OCI-LY7 (cell line): ENCODE results near the gene SLC35F1. TPM values are rescaled to one million over a fixed set of nuclear protein-coding genes. Genes with fewer than 3 reads are reported as not detected.

Experiments used
- BruUV-seq: library from RNA; stranded (reverse); fragments of 400-500 nt; replicated peaks from 2 replicates; lab custom pipeline; 2021; lab: Mats Ljungman, UMichigan
- CTCF ChIA-PET: fragments of 300-600 bp; sonication (Branson Sonifier 250); formaldehyde crosslinking; loops from one replicate; lab custom pipeline; 2022; ENCODE audit warnings: antibody characterized with exemption; ENCODE audit not compliant: unreplicated experiment; lab: Charles Lee
- POLR2A ChIA-PET: fragments of 300-600 bp; sonication (Branson Sonifier 250); formaldehyde crosslinking; loops from one replicate; lab custom pipeline; 2022; ENCODE audit warnings: antibody characterized with exemption; lab: Charles Lee
- DNase-seq: peaks from one replicate; pipeline ENCODE4 v3.0.0-alpha.2; 2015; ENCODE audit warnings: low spot score
- H2AFZ ChIP-seq: fragments of 200-600 bp; sonication (generic), shearing (Covaris generic); 2 replicates; pipeline ENCODE4 v1.6.1; 2014; ENCODE audit warnings: mild to moderate bottlenecking, antibody characterized with exemption, low read length, moderate library complexity
- H3K27ac ChIP-seq: fragments of 200-600 bp; sonication (generic); 2 replicates; pipeline ENCODE4 v1.5.1; 2014; ENCODE audit warnings: mixed run types, low read depth, mild to moderate bottlenecking, moderate library complexity, low read length, inconsistent platforms; ENCODE audit not compliant: poor library complexity, severe bottlenecking
- H3K36me3 ChIP-seq: fragments of 200-600 bp; sonication (generic); 2 replicates; pipeline ENCODE4 v1.6.1; 2014; ENCODE audit warnings: mild to moderate bottlenecking, antibody characterized with exemption, low read length, moderate library complexity, mixed read lengths; ENCODE audit not compliant: insufficient read depth
- H3K4me1 ChIP-seq: fragments of 200-600 bp; sonication (generic); 2 replicates; pipeline ENCODE4 v1.5.1; 2014; ENCODE audit warnings: mild to moderate bottlenecking, low read length; ENCODE audit not compliant: insufficient read depth, poor library complexity, severe bottlenecking
- H3K4me2 ChIP-seq: fragments of 200-600 bp; sonication (generic); 2 replicates; pipeline ENCODE4 v1.6.1; 2014; ENCODE audit warnings: mild to moderate bottlenecking, low read length
- H3K4me3 ChIP-seq: fragments of 200-600 bp; sonication (generic); 2 replicates; pipeline ENCODE4 v1.5.1; 2014; ENCODE audit warnings: mild to moderate bottlenecking, low read depth, low read length; ENCODE audit not compliant: poor library complexity, severe bottlenecking
- H3K79me2 ChIP-seq: fragments of 200-600 bp; sonication (generic); 2 replicates; pipeline ENCODE4 v1.6.1; 2016; ENCODE audit warnings: low read depth, mild to moderate bottlenecking, low read length, moderate library complexity, mixed read lengths; ENCODE audit not compliant: insufficient read depth
- H3K9me2 ChIP-seq: fragments of 200-600 bp; sonication (generic); 2 replicates; pipeline ENCODE4 v1.6.1; 2016; ENCODE audit warnings: mild to moderate bottlenecking, low read length, mixed read lengths; ENCODE audit not compliant: insufficient read depth
- H3K9me3 ChIP-seq: fragments of 200-600 bp; sonication (generic); 2 replicates; pipeline ENCODE4 v1.6.1; 2014; ENCODE audit warnings: mild to moderate bottlenecking, mixed run types, low read length, mixed read lengths
- H4K20me1 ChIP-seq: fragments of 200-600 bp; sonication (generic); 2 replicates; pipeline ENCODE4 v1.6.1; 2014; ENCODE audit warnings: mild to moderate bottlenecking, antibody characterized with exemption, low read length, moderate library complexity, mixed read lengths; ENCODE audit not compliant: insufficient read depth
- CTCF ChIP-seq: fragments of 200-600 bp; sonication (generic); conservative IDR thresholded peaks from 2 replicates; pipeline ENCODE4 v1.5.1; 2014; ENCODE audit warnings: mild to moderate bottlenecking, antibody characterized with exemption, low read length, moderate library complexity, mixed read lengths
- EZH2phosphoT487 ChIP-seq: fragments of 200-600 bp; sonication (generic); IDR thresholded peaks from 2 replicates; pipeline ENCODE4 v1.6.1; 2018; ENCODE audit warnings: low read depth, borderline replicate concordance, mild to moderate bottlenecking, mixed run types, antibody characterized with exemption, low read length, moderate library complexity, mixed read lengths
- intact Hi-C: fragments of 100-400 bp; cut with micrococcal nuclease; formaldehyde crosslinking; loops from one replicate; pipeline ENCODE4 v1.10.0; 2022; ENCODE audit not compliant: unreplicated experiment
- total RNA-seq, 2 experiments: library from RNA; depleted of rRNA in 1 of 2; stranded (reverse); fragments of >200 nt in 1 of 2; shearing (Covaris generic) in 1 of 2; gene quantifications; 2 replicates each; pipeline ENCODE4 v1.2.3, GENCODE V29; 2014 to 2022

The SLC35F1 gene
- total RNA-seq, 2 experiments from 2014 or later, result 0.03 TPM; not detected in 1

GRCh38 chr6:118305081-118305480 lies 398.0 kb downstream of the SLC35F1 start:
- ChIA-PET POLR2A (no interaction called here), CTCF (no interaction called here)
- Histone ChIP-seq H4K20me1 (no peaks in the 10 kb centered on the region), H3K4me2 (no peak overlapping the region), H3K4me1 (no peaks in the 10 kb centered on the region), H3K9me3 (no peaks in the 10 kb centered on the region), H2AFZ (no peak overlapping the region), H3K36me3 (no peaks in the 10 kb centered on the region), H3K79me2 (no peaks in the 10 kb centered on the region), H3K9me2 (no peaks in the 10 kb centered on the region), H3K27ac (no peak overlapping the region), H3K4me3 (no peak overlapping the region)
- TF ChIP-seq EZH2phosphoT487 (no peak), CTCF (no peak)
- intact Hi-C loops, result no loop called here
- BruUV-seq, result no TSS peak
- no peak for DNase-seq

GRCh38 chr6:118306392-118307238 lies 399.6 kb downstream of the SLC35F1 start:
- Histone ChIP-seq H3K9me3 (no peaks in the 10 kb centered on the region), H3K79me2 (no peaks in the 10 kb centered on the region), H3K27ac (no peak overlapping the region), H3K9me2 (no peaks in the 10 kb centered on the region), H3K36me3 (no peaks in the 10 kb centered on the region), H3K4me3 (no peak overlapping the region), H2AFZ (no peak overlapping the region), H4K20me1 (no peaks in the 10 kb centered on the region), H3K4me1 (no peaks in the 10 kb centered on the region), H3K4me2 (no peak overlapping the region)
- CTCF ChIA-PET, result no interaction called here
- intact Hi-C loops, result no loop called here
- POLR2A ChIA-PET, result no interaction called here
- no peak for DNase-seq
- BruUV-seq, result no TSS peak
- TF ChIP-seq CTCF (no peak), EZH2phosphoT487 (no peak)

GRCh38 chr6:118307581-118307980 lies 400.5 kb downstream of the SLC35F1 start:
- Histone ChIP-seq H3K36me3 (no peaks in the 10 kb centered on the region), H4K20me1 (no peaks in the 10 kb centered on the region), H3K4me2 (no peak overlapping the region), H2AFZ (no peak overlapping the region), H3K4me3 (no peak overlapping the region), H3K9me2 (no peaks in the 10 kb centered on the region), H3K9me3 (no peaks in the 10 kb centered on the region), H3K27ac (no peak overlapping the region), H3K4me1 (no peaks in the 10 kb centered on the region), H3K79me2 (no peaks in the 10 kb centered on the region)
- no peak for TF ChIP-seq EZH2phosphoT487
- TF ChIP-seq CTCF, result no peak
- ChIA-PET POLR2A (no interaction called here), CTCF (no interaction called here)
- no TSS peak for BruUV-seq
- intact Hi-C loops, result no loop called here
- no peak for DNase-seq
